ENCODE data around the gene BEND6. TPM values are rescaled to one million over a fixed set of nuclear protein-coding genes. Genes with fewer than 3 reads are reported as not detected.

Gene BEND6
- total RNA-seq, 2 experiments from 2014 or later: not detected

Other genes with a start within 250 kb of the BEND6 start
- gene KIAA1586, start 91.6 kb downstream of the BEND6 start, total RNA-seq: 10 to 100 TPM; 13.7 to 15.4 TPM
- 10 to 100 TPM; 38.2 to 41.4 TPM for gene ZNF451, start 135.1 kb downstream of the BEND6 start, total RNA-seq
- gene BAG2, start 217.2 kb downstream of the BEND6 start, total RNA-seq: 1 to 10 TPM; 6.8 to 7.2 TPM